PC-9 (cell line): ENCODE results near the gene RNF8.
"Not testable (repeated sequence)": the region's sequence is repeated elsewhere in the genome, so short reads cannot be mapped to it uniquely, and the experiment has no call there.

Experiments
- EZH2 ChIP-seq: fragments of 200-600 bp; sonication (generic); IDR thresholded peaks from 2 replicates; pipeline ENCODE4 v1.8.0; 2017; ENCODE audit warnings: antibody characterized with exemption, low read depth
- TF ChIP-seq, protein P1 (sequence below): fragments of 200-600 bp; sonication (generic); conservative IDR thresholded peaks from 2 replicates; pipeline ENCODE4 v1.6.1; 2017; ENCODE audit warnings: mixed run types, antibody characterized with exemption, mild to moderate bottlenecking, moderate library complexity

GRCh38 chr6:37338317-37338716 lies 15.5 kb upstream of the RNF8 start:
- TF ChIP-seq, protein P1, sequence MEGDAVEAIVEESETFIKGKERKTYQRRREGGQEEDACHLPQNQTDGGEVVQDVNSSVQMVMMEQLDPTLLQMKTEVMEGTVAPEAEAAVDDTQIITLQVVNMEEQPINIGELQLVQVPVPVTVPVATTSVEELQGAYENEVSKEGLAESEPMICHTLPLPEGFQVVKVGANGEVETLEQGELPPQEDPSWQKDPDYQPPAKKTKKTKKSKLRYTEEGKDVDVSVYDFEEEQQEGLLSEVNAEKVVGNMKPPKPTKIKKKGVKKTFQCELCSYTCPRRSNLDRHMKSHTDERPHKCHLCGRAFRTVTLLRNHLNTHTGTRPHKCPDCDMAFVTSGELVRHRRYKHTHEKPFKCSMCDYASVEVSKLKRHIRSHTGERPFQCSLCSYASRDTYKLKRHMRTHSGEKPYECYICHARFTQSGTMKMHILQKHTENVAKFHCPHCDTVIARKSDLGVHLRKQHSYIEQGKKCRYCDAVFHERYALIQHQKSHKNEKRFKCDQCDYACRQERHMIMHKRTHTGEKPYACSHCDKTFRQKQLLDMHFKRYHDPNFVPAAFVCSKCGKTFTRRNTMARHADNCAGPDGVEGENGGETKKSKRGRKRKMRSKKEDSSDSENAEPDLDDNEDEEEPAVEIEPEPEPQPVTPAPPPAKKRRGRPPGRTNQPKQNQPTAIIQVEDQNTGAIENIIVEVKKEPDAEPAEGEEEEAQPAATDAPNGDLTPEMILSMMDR, result not testable (repeated sequence)
- not testable (repeated sequence) for TF ChIP-seq EZH2
